Glutamatergic neuron (in vitro differentiated cells): ENCODE data around the gene ZNF331. TPM values are rescaled to one million over a fixed set of nuclear protein-coding genes. Genes with fewer than 3 reads are reported as not detected.

Experiments used
- DNase-seq: peaks from one replicate; pipeline ENCODE4 v3.0.0; 2022
- H3K27ac Mint-ChIP-seq: one replicate; pipeline ENCODE4 v1.8.0; 2020; ENCODE audit warnings: mild to moderate bottlenecking, mixed read lengths, inconsistent platforms; ENCODE audit not compliant: unreplicated experiment
- H3K27me3 Mint-ChIP-seq: one replicate; pipeline ENCODE4 v1.8.0; 2020; ENCODE audit warnings: mild to moderate bottlenecking, moderate library complexity, mixed read lengths, inconsistent platforms; ENCODE audit not compliant: unreplicated experiment
- H3K36me3 Mint-ChIP-seq: one replicate; pipeline ENCODE4 v1.8.0; 2020; ENCODE audit warnings: mild to moderate bottlenecking, mixed read lengths, inconsistent platforms; ENCODE audit not compliant: unreplicated experiment
- H3K4me1 Mint-ChIP-seq: one replicate; pipeline ENCODE4 v1.8.0; 2020; ENCODE audit warnings: mild to moderate bottlenecking, low read depth, mixed read lengths, inconsistent platforms; ENCODE audit not compliant: unreplicated experiment
- H3K4me3 Mint-ChIP-seq: one replicate; pipeline ENCODE4 v1.8.0; 2020; ENCODE audit warnings: mild to moderate bottlenecking, mixed read lengths, inconsistent platforms; ENCODE audit not compliant: unreplicated experiment
- H3K9me3 Mint-ChIP-seq: one replicate; pipeline ENCODE4 v1.8.0; 2020; ENCODE audit warnings: mild to moderate bottlenecking, moderate library complexity, mixed read lengths, inconsistent platforms; ENCODE audit not compliant: unreplicated experiment
- CTCF ChIP-seq: fragments of 200-600 bp; sonication (generic); IDR thresholded peaks from one replicate; pipeline ENCODE4 v1.5.0; 2021; ENCODE audit not compliant: partially characterized antibody, unreplicated experiment
- total RNA-seq: library from RNA; stranded (reverse); fragmentation: NEBNext Ultra II Directional; extraction: Animal tissue kit (Norgen Biotek cat#: 25700); gene quantifications from one replicate; pipeline ENCODE4 v1.2.1, GENCODE V29; 2021; ENCODE audit not compliant: unreplicated experiment

ZNF331 gene
- total RNA-seq, 1 donor from 2014 or later: 13.3 TPM

- Mint-ChIP-seq H3K27me3 (peaks cover 8% of the 10 kb centered on the region), H3K36me3 (no peaks in the 10 kb centered on the region), H3K9me3 (peaks cover 6% of the 10 kb centered on the region), H3K27ac (no peak overlapping the region), H3K4me3 (no peak overlapping the region), H3K4me1 (no peaks in the 10 kb centered on the region)
- DNase-seq: no peak
- no peak for TF ChIP-seq CTCF
These were observed 1.8 kb upstream of the ZNF331 start for GRCh38 chr19:53536225-53536548.

- no peak for DNase-seq
- Mint-ChIP-seq H3K9me3 (peaks cover 6% of the 10 kb centered on the region), H3K4me3 (peak overlapping the region; percentile 95), H3K27me3 (peaks cover 8% of the 10 kb centered on the region), H3K27ac (no peak overlapping the region), H3K36me3 (no peaks in the 10 kb centered on the region), H3K4me1 (no peaks in the 10 kb centered on the region)
- TF ChIP-seq CTCF: no peak
These were observed 824 bp upstream of the ZNF331 start for GRCh38 chr19:53537121-53537520.

GRCh38 chr19:53538378-53539109 lies 599 bp downstream of the ZNF331 start:
- Mint-ChIP-seq H3K4me1 (no peaks in the 10 kb centered on the region), H3K27me3 (peaks cover 8% of the 10 kb centered on the region), H3K9me3 (peaks cover 6% of the 10 kb centered on the region), H3K27ac (peak overlapping the region; percentile 89), H3K4me3 (peak overlapping the region; percentile 95), H3K36me3 (no peaks in the 10 kb centered on the region)
- no peak for TF ChIP-seq CTCF
- no peak for DNase-seq

- Mint-ChIP-seq H3K4me3 (no peak overlapping the region), H3K9me3 (peaks cover 6% of the 10 kb centered on the region), H3K27ac (no peak overlapping the region), H3K27me3 (peaks cover 8% of the 10 kb centered on the region), H3K4me1 (no peaks in the 10 kb centered on the region), H3K36me3 (no peaks in the 10 kb centered on the region)
- TF ChIP-seq CTCF: no peak
- DNase-seq: no peak
These were observed 2.1 kb downstream of the ZNF331 start for GRCh38 chr19:53540091-53540490.

GRCh38 chr19:53541971-53542370 lies 4.0 kb downstream of the ZNF331 start:
- Mint-ChIP-seq H3K36me3 (no peaks in the 10 kb centered on the region), H3K27me3 (peaks cover 8% of the 10 kb centered on the region), H3K9me3 (peaks cover 6% of the 10 kb centered on the region), H3K27ac (no peak overlapping the region), H3K4me1 (no peaks in the 10 kb centered on the region), H3K4me3 (no peak overlapping the region)
- TF ChIP-seq CTCF: no peak
- no peak for DNase-seq
